Upper lobe of left lung (tissue), 4 donors: ENCODE measurements around the gene BEST2.

Experiments used
- POLR2A ChIP-seq, 4 donors: fragments of 450-650 bp; IDR thresholded peaks; one replicate each; pipeline ENCODE4 v1.5.1; 2016 to 2017; ENCODE audit warnings: antibody characterized with exemption in 4 of 4, mild to moderate bottlenecking in 2 of 4
- POLR2AphosphoS5 ChIP-seq, 2 donors: sonication (generic); formaldehyde crosslinking; IDR thresholded peaks; one replicate each; pipeline ENCODE4 v1.5.1; 2017; ENCODE audit warnings: antibody characterized with exemption in 2 of 2
- TF ChIP-seq, protein P1 (sequence below), 6 experiments: fragments of 450-650 bp in 4 of 6; fragments of 200-600 bp in 2 of 6; sonication (generic) in 2 of 6; IDR thresholded peaks; one replicate each; pipeline ENCODE4 v1.5.1; 2016 to 2019; ENCODE audit warnings: antibody characterized with exemption in 6 of 6

DNA sequence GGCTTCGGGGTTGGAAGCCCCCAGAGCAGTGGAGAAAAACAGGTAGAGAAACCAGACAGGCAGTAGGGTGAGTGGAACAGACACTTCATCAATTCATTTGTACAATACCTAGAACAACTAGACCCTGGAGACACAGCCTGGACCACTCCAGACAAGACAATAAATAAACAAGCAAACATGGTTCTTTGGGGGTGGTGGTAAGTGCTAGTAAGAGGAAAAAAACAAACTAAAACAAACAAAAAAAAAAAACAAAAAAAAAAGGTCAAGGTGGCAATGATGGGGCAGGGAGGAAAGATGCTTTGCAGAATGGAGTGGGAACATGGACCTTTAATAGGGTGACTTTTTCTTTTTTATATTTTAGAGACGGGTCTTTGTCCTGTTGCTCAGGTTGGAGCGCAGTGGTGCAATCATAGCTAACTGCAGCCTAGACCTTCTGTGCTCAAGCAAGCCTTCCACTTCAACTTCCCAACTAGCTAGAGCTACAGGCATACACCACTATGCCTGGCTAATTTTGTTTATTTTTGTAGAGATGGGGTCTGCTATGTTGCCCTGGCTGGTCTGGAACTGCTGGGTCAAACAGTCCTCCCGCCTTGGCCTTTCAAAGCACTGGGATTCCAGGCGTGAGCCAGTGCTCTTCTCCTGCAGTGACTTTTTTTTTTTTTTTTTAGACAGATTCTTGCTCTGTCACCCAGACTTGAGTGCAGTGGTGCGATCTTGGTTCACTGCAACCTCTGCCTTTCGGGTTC is 42.8 kb downstream of the BEST2 start:
- TF ChIP-seq, protein P1, sequence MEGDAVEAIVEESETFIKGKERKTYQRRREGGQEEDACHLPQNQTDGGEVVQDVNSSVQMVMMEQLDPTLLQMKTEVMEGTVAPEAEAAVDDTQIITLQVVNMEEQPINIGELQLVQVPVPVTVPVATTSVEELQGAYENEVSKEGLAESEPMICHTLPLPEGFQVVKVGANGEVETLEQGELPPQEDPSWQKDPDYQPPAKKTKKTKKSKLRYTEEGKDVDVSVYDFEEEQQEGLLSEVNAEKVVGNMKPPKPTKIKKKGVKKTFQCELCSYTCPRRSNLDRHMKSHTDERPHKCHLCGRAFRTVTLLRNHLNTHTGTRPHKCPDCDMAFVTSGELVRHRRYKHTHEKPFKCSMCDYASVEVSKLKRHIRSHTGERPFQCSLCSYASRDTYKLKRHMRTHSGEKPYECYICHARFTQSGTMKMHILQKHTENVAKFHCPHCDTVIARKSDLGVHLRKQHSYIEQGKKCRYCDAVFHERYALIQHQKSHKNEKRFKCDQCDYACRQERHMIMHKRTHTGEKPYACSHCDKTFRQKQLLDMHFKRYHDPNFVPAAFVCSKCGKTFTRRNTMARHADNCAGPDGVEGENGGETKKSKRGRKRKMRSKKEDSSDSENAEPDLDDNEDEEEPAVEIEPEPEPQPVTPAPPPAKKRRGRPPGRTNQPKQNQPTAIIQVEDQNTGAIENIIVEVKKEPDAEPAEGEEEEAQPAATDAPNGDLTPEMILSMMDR (IDR thresholded peaks at IDR 0.05), result no peak
- TF ChIP-seq POLR2A (IDR thresholded peaks at IDR 0.05), result no peak
- no peak for TF ChIP-seq POLR2AphosphoS5 (IDR thresholded peaks at IDR 0.05)
